ENCODE measurements around the gene LYRM7.

LYRM7 gene

GRCh38 chr5:131163276-131164119 lies 7.2 kb upstream of the LYRM7 start:
- DNase-seq (ENCODE audit: low read depth) = no peak
- TF ChIP-seq CTCF (IDR thresholded peaks at IDR 0.05; ENCODE audit: control insufficient read depth, insufficient read depth, low read depth, low read length, missing control alignments) = no peak
- peak overlapping the region; percentile 93 for H3K4me3 ChIP-seq (ENCODE audit: control insufficient read depth, low read depth, low read length)

- no peak for TF ChIP-seq CTCF (IDR thresholded peaks at IDR 0.05; ENCODE audit: control insufficient read depth, insufficient read depth, low read depth, low read length, missing control alignments)
- peak overlapping the region; percentile 93 for H3K4me3 ChIP-seq (ENCODE audit: control insufficient read depth, low read depth, low read length)
- DNase-seq (ENCODE audit: low read depth) = peak; percentile 33
Observed at GRCh38 chr5:131164191-131165118, 6.3 kb upstream of the LYRM7 start.

- DNase-seq (ENCODE audit: low read depth) = peak; percentile 51
- no peak for TF ChIP-seq CTCF (IDR thresholded peaks at IDR 0.05; ENCODE audit: control insufficient read depth, insufficient read depth, low read depth, low read length, missing control alignments)
- H3K4me3 ChIP-seq (ENCODE audit: control insufficient read depth, low read depth, low read length) = peak within 1 kb of the TSS; percentile 93
Observed at GRCh38 chr5:131165119-131165727, 5.5 kb upstream of the LYRM7 start, which contains the start of gene HINT1. TSS of gene HINT1 (minus strand) at chr5:131165256. CDS start at chr5:131165205, 51 bp downstream.

- TF ChIP-seq CTCF (IDR thresholded peaks at IDR 0.05; ENCODE audit: control insufficient read depth, insufficient read depth, low read depth, low read length, missing control alignments) = no peak
- DNase-seq (ENCODE audit: low read depth) = no peak
- no peak overlapping the region for H3K4me3 ChIP-seq (ENCODE audit: control insufficient read depth, low read depth, low read length)
Observed at GRCh38 chr5:131167615-131168014, 3.1 kb upstream of the LYRM7 start.

DNA sequence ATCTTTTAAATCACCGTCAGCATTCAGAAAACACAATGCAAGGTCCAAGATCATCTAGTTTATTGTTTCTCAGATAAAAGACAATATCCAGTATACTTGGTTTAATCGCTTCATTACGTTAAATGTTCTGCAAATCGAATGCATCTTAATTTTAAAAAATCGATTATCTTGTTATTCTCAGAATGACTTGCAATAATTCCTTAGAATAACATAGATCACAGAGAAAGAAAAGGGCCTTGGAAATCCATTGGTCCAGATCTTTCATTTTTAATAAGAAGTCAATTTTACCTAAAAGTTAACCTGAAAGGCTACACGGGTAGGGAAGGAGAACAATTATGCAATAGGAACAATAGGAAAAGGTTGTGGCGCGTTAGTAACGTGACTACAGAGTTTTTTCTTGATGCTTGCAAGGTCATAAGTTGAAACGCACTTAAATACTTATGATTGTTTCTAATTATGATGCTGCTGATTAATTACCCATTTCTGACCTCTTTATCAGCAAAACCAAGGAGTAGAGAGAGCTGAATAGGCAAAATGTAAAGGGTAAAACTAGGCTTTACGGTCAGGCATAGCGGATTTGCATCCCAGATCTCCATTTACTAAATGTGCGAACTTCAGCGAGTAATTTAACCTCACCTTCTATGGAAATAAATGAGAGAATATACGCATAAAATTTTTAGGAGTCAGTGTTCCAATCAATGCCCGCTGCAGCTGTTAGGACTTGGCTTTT lies 769 bp upstream of the LYRM7 start:
- H3K4me3 ChIP-seq (ENCODE audit: control insufficient read depth, low read depth, low read length) = peak overlapping the region; percentile 52
- DNase-seq (ENCODE audit: low read depth) = no peak

More for the DNA sequence above, 769 bp upstream of the LYRM7 start:
- TF ChIP-seq CTCF (IDR thresholded peaks at IDR 0.05; ENCODE audit: control insufficient read depth, insufficient read depth, low read depth, low read length, missing control alignments) = no peak

All from AG09309 (cell line).